B cell (primary cell): Measurements from ENCODE around the gene SST.

ENCODE experiments used
- EZH2 ChIP-seq: IDR thresholded peaks from 2 replicates; pipeline ENCODE4 v1.6.1; 2012; ENCODE audit warnings: borderline replicate concordance, low read depth, mild to moderate bottlenecking, moderate library complexity, low read length; ENCODE audit not compliant: insufficient read depth, poor library complexity, severe bottlenecking
- TF ChIP-seq, protein P1 (sequence below): fragments of 200-600 bp; IDR thresholded peaks from one replicate; pipeline ENCODE4 v1.8.0; 2022; ENCODE audit warnings: antibody characterized with exemption, mild to moderate bottlenecking

DNA sequence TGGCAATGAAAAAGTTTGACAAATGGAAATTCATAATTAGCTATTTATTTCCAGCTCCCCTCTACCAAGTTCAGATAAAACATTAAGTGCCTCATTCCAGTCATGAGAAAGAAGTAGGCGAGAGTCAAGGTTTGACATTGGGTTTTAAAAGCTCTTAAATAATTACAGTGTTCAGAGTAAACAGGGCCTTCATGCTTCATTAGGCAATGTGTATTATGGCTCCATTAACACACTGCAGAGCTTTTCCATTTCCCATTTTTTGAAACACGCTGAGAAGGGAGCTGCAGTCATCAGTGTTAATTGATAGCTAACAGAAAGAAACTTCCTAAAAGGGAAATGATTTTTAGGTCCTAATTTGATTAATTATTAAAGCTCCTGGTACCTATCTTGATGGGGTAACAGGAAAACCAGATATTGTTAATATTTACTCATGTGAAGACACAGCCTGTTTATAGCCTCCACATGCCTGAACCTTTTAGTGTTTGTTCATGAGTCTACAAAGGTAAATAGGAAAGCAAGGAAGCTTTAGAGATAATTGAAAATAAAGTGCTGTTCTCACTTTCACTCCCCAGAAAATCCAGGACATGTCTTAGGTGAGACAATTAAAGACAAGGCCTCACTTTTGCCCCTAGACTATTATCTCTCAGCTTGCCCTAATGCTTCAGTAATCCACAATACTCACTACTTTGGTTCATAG is 28.7 kb downstream of the SST start:
- TF ChIP-seq, protein P1, sequence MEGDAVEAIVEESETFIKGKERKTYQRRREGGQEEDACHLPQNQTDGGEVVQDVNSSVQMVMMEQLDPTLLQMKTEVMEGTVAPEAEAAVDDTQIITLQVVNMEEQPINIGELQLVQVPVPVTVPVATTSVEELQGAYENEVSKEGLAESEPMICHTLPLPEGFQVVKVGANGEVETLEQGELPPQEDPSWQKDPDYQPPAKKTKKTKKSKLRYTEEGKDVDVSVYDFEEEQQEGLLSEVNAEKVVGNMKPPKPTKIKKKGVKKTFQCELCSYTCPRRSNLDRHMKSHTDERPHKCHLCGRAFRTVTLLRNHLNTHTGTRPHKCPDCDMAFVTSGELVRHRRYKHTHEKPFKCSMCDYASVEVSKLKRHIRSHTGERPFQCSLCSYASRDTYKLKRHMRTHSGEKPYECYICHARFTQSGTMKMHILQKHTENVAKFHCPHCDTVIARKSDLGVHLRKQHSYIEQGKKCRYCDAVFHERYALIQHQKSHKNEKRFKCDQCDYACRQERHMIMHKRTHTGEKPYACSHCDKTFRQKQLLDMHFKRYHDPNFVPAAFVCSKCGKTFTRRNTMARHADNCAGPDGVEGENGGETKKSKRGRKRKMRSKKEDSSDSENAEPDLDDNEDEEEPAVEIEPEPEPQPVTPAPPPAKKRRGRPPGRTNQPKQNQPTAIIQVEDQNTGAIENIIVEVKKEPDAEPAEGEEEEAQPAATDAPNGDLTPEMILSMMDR = no peak
- no peak for TF ChIP-seq EZH2
